Karpas-422 (cell line): ENCODE results near the gene GGPS1. TPM values are rescaled to one million over a fixed set of nuclear protein-coding genes. Genes with fewer than 3 reads are reported as not detected.

Experiments
- DNase-seq: peaks from one replicate; pipeline ENCODE4 v3.0.0-alpha.2; 2015
- H2AFZ ChIP-seq: fragments of 200-600 bp; sonication (generic); 2 replicates; pipeline ENCODE4 v1.6.1; 2014; ENCODE audit warnings: antibody characterized with exemption, low read length, mixed read lengths
- H3K27ac ChIP-seq: fragments of 200-600 bp; sonication (generic); 2 replicates; pipeline ENCODE4 v1.5.1; 2014; ENCODE audit warnings: mild to moderate bottlenecking, low read length, moderate library complexity
- H3K27me3 ChIP-seq: fragments of 200-600 bp; sonication (generic); 2 replicates; pipeline ENCODE4 v1.6.1; 2014; ENCODE audit warnings: low read length, mixed read lengths
- H3K36me3 ChIP-seq: fragments of 200-600 bp; sonication (generic); 2 replicates; pipeline ENCODE4 v1.6.1; 2014; ENCODE audit warnings: low read length, mixed read lengths; ENCODE audit not compliant: insufficient read depth
- H3K4me1 ChIP-seq: fragments of 200-600 bp; sonication (generic); 2 replicates; pipeline ENCODE4 v1.6.1; 2014; ENCODE audit warnings: mild to moderate bottlenecking, low read length, mixed read lengths
- H3K4me2 ChIP-seq: fragments of 200-600 bp; sonication (generic); 2 replicates; pipeline ENCODE4 v1.6.1; 2014; ENCODE audit warnings: low read length, low read depth, mild to moderate bottlenecking; ENCODE audit not compliant: poor library complexity, severe bottlenecking
- H3K4me3 ChIP-seq: fragments of 200-600 bp; sonication (generic); 2 replicates; pipeline ENCODE4 v1.5.1; 2014; ENCODE audit warnings: mild to moderate bottlenecking, antibody characterized with exemption, low read length, mixed read lengths
- H3K79me2 ChIP-seq: fragments of 200-600 bp; sonication (generic); 2 replicates; pipeline ENCODE4 v1.6.1; 2014; ENCODE audit warnings: mild to moderate bottlenecking, low read length, mixed read lengths
- H3K9ac ChIP-seq: fragments of 200-600 bp; sonication (generic); 2 replicates; pipeline ENCODE4 v1.6.0; 2014; ENCODE audit warnings: low read length
- H3K9me2 ChIP-seq: fragments of 200-600 bp; sonication (generic), shearing (Covaris generic); replicated peaks from 2 replicates; pipeline ENCODE4 v1.6.0; 2014; ENCODE audit warnings: mild to moderate bottlenecking, low read length, moderate library complexity; ENCODE audit not compliant: insufficient read depth
- H3K9me3 ChIP-seq: fragments of 300-700, 200-600 bp; sonication (generic); 2 replicates; pipeline ENCODE4 v1.6.1; 2014; ENCODE audit warnings: low read length, mixed read lengths
- H4K20me1 ChIP-seq: fragments of 200-600 bp; sonication (generic); 2 replicates; pipeline ENCODE4 v1.6.1; 2014; ENCODE audit warnings: mild to moderate bottlenecking, antibody characterized with exemption, low read length, low read depth; ENCODE audit not compliant: insufficient read depth
- total RNA-seq: library from RNA; depleted of rRNA; stranded (reverse); fragments of >200 nt; shearing (Covaris generic); gene quantifications from 2 replicates; pipeline ENCODE4 v1.2.3, GENCODE V29; 2014; ENCODE audit warnings: low replicate concordance

The GGPS1 gene
- total RNA-seq, 1 experiment from 2014 or later, result 45.3 TPM

DNA sequence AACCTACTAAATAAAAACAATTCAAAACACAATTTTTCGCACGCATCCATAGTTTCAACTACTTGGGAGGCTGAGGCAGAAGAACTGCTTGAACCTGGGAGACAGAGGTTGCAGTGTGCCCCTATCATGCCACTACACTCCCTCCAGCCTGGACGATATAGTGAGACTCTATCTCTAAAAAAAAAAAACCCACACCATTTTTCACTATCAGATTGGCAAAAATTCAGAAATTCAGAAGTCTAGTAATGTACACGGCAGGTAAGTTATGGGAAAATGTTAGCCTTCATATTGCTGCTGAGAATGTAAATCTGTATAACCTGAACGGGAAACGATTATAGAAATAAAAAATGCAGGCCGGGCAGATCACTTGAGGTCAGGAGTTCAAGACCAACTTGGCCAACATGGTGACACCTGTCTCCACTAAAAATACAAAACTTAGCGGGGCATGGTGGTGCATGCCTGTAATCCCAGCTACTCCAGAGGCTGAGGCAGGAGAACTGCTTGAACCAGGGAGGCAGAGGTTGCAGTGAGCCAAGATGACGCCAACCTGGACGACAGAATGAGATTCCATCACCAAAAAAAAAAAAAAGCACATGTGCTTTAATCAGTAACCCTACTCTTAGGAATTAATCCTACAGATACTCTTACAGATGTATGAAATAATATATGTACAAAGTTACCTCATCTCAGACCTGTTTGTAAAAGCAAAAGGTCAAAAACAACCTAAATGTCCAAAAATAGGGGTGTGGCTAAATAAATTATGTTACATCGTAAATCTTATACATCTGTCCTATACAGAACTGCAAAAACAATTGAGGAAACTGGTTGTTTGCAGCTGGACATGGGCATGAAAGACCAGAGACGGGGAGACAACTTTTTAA lies 38.3 kb upstream of the GGPS1 start:
- no peaks in the 10 kb centered on the region for H3K9me2 ChIP-seq
- H3K27ac ChIP-seq, result no peak overlapping the region
- no peak overlapping the region for H2AFZ ChIP-seq
- H3K4me2 ChIP-seq, result no peak overlapping the region
- H3K4me1 ChIP-seq, result peaks cover 26% of the 10 kb centered on the region
- H3K79me2 ChIP-seq, result peaks cover 97% of the 10 kb centered on the region
- no peak overlapping the region for H3K9ac ChIP-seq
- H4K20me1 ChIP-seq, result 0 out of 2 replicates have a peak, but pooled peaks cover 5% of the 10 kb centered on the region
- no peaks in the 10 kb centered on the region for H3K9me3 ChIP-seq
- no peaks in the 10 kb centered on the region for H3K27me3 ChIP-seq
- H3K4me3 ChIP-seq, result no peak overlapping the region
- no peak for DNase-seq
- no peaks in the 10 kb centered on the region for H3K36me3 ChIP-seq

GRCh38 chr1:235290740-235291502 lies 37.4 kb upstream of the GGPS1 start:
- DNase-seq, result no peak
- H3K4me2 ChIP-seq, result no peak overlapping the region
- H3K9me2 ChIP-seq, result no peaks in the 10 kb centered on the region
- H3K9me3 ChIP-seq, result no peaks in the 10 kb centered on the region
- H2AFZ ChIP-seq, result no peak overlapping the region
- no peak overlapping the region for H3K4me3 ChIP-seq
- H3K4me1 ChIP-seq, result peaks cover 31% of the 10 kb centered on the region
- H3K27me3 ChIP-seq, result no peaks in the 10 kb centered on the region
- no peak overlapping the region for H3K27ac ChIP-seq
- peaks cover 97% of the 10 kb centered on the region for H3K79me2 ChIP-seq
- H4K20me1 ChIP-seq, result peaks cover 5% of the 10 kb centered on the region; the same call in 1 of the 2 replicates
- no peaks in the 10 kb centered on the region for H3K36me3 ChIP-seq
- H3K9ac ChIP-seq, result no peak overlapping the region

DNA sequence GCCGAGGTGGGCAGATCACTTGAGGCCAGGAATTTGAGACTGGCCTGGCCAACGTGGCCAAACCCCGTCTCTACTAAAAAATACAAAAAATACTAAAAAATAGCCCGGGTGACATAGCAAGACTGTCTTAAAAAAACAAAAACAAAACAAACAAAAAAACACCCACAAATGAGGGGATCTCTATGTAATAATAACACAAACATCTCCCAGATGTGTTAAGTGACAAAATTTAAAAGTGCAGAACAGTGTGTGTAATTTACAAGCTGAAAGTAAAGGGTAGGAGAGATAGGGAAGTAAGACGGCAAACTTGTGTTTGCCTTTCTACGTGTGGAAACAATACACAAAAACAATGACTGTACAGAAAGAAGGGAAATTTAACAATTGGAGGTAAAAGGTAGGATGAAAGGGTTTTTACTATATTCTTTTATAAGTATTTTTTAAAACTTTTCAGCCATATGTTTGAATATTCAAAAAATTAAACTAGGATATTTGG lies 36.7 kb upstream of the GGPS1 start:
- Histone ChIP-seq H3K4me3 (no peak overlapping the region), H3K27me3 (no peaks in the 10 kb centered on the region), H2AFZ (no peak overlapping the region), H3K36me3 (no peaks in the 10 kb centered on the region), H3K9ac (no peak overlapping the region), H3K27ac (no peak overlapping the region), H3K4me1 (peaks cover 33% of the 10 kb centered on the region), H3K9me3 (no peaks in the 10 kb centered on the region), H3K9me2 (no peaks in the 10 kb centered on the region), H4K20me1 (peaks cover 5% of the 10 kb centered on the region; the same call in 1 of the 2 replicates), H3K79me2 (peaks cover 97% of the 10 kb centered on the region), H3K4me2 (no peak overlapping the region)
- DNase-seq, result no peak

DNA sequence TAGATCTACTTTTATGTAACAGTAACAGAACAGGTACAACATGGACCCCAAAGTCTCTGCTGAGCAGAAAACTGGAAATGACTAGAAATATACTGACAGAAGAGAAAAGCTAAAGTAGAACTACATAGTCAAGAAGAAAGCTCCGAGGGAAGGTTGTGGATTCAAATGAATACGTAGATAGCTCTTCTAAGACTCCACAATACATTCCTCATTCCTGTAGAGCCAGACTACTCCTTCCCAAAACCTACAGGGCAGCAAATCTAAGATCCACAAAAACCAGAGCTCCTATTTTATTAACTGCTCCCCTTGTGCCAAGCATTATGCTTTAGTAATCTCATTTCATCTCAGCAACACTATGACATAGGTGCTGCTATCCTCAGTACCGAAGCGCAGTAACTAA lies 35.6 kb upstream of the GGPS1 start:
- no peaks in the 10 kb centered on the region for H3K9me2 ChIP-seq
- no peak overlapping the region for H3K9ac ChIP-seq
- H3K4me2 ChIP-seq, result no peak overlapping the region
- peaks cover 5% of the 10 kb centered on the region; the same call in 1 of the 2 replicates for H4K20me1 ChIP-seq
- no peaks in the 10 kb centered on the region for H3K27me3 ChIP-seq
- H3K36me3 ChIP-seq, result no peaks in the 10 kb centered on the region
- H3K4me3 ChIP-seq, result no peak overlapping the region
- H2AFZ ChIP-seq, result no peak overlapping the region
- H3K79me2 ChIP-seq, result peaks cover 97% of the 10 kb centered on the region
- no peaks in the 10 kb centered on the region for H3K9me3 ChIP-seq
- no peak for DNase-seq
- H3K4me1 ChIP-seq, result peaks cover 33% of the 10 kb centered on the region
- no peak overlapping the region for H3K27ac ChIP-seq

DNA sequence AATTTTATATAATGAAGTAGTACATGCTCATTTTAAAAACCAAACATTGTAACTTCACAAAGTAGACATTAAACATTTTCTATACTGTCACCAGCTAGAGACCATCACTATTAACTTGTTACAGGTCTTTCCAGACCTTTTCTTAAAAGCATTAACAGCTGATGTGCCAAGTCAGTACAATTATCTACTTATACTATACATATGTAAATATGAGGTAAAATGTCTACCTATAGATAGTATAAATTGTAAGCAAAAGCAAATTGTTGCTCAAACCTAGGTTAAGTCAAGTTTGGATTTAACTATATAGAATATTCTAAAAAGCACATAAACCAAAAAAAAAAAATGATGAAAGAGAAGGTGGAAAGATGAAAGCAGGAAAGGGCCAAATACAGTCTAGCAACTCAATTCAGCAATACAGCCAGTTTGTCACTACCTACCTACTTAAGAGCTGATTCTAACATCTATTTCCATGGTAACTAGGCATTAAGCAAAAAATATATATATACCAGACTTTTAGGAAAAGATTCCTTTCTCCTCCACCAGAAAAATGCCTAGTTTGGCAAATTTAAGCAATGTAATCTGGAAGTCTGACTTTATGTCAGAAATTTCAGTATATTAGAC lies 34.9 kb upstream of the GGPS1 start:
- H4K20me1 ChIP-seq, result peaks cover 5% of the 10 kb centered on the region; the same call in 1 of the 2 replicates
- no peaks in the 10 kb centered on the region for H3K27me3 ChIP-seq
- H3K9me2 ChIP-seq, result no peaks in the 10 kb centered on the region
- H3K4me1 ChIP-seq, result peaks cover 35% of the 10 kb centered on the region
- H2AFZ ChIP-seq, result no peak overlapping the region
- no peaks in the 10 kb centered on the region for H3K36me3 ChIP-seq
- H3K4me3 ChIP-seq, result no peak overlapping the region
- no peaks in the 10 kb centered on the region for H3K9me3 ChIP-seq
- peaks cover 96% of the 10 kb centered on the region for H3K79me2 ChIP-seq
- no peak overlapping the region for H3K4me2 ChIP-seq
- H3K27ac ChIP-seq, result peak overlapping the region; percentile 34
- H3K9ac ChIP-seq, result no peak overlapping the region
- DNase-seq, result no peak

DNA sequence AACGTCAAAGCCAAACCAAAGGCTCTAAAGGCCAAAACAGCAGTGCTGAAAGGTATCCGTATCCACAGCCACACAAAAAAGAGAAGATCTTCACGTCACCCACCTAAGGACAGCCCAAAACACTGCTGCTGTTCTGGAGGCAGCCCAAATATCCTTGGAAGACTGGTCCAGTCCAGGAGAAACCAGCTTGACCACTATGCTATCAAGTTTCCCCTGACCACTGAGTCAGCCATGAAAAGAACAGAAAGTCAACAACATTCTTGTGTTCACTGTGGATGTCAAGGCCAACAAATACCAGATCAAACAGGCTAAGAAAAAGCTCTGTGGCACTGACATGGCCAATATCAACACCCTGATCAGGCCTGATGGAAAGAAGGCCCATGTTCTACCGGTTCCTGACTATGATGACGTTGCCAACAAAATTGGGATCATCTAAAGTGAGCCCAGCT lies 32.4 kb upstream of the GGPS1 start:
- H3K27me3 ChIP-seq, result no peaks in the 10 kb centered on the region
- H3K4me3 ChIP-seq, result no peak overlapping the region
- peaks cover 5% of the 10 kb centered on the region; the same call in 1 of the 2 replicates for H4K20me1 ChIP-seq
- no peak overlapping the region for H2AFZ ChIP-seq
- H3K79me2 ChIP-seq, result peaks cover 95% of the 10 kb centered on the region
- no peaks in the 10 kb centered on the region for H3K9me3 ChIP-seq
- H3K27ac ChIP-seq, result no peak overlapping the region
- H3K9me2 ChIP-seq, result no peaks in the 10 kb centered on the region
- H3K36me3 ChIP-seq, result no peaks in the 10 kb centered on the region
- peaks cover 46% of the 10 kb centered on the region for H3K4me1 ChIP-seq
- DNase-seq, result no peak
- no peak overlapping the region for H3K9ac ChIP-seq
- H3K4me2 ChIP-seq, result no peak overlapping the region

- Histone ChIP-seq H3K27ac (no peak overlapping the region), H3K4me3 (no peak overlapping the region), H3K79me2 (peaks cover 96% of the 10 kb centered on the region), H3K27me3 (no peaks in the 10 kb centered on the region), H2AFZ (no peak overlapping the region), H3K4me2 (no peak overlapping the region), H3K9ac (no peak overlapping the region), H3K36me3 (no peaks in the 10 kb centered on the region), H3K9me3 (no peaks in the 10 kb centered on the region), H3K9me2 (no peaks in the 10 kb centered on the region), H3K4me1 (peaks cover 46% of the 10 kb centered on the region), H4K20me1 (peaks cover 5% of the 10 kb centered on the region; the same call in 1 of the 2 replicates)
- DNase-seq, result no peak
Measured at GRCh38 chr1:235296729-235297128, 31.6 kb upstream of the GGPS1 start.
